ENCODE data around the gene ZIK1.

The ZIK1 gene

GRCh38 chr19:57572415-57572947 is 11.5 kb upstream of the ZIK1 start:
- in situ Hi-C loops (cut with MboI; ENCODE audit: low sequenced_read_pairs, unreplicated experiment) = no loop called here
- no peak for TF ChIP-seq CTCF (IDR thresholded peaks at IDR 0.05; ENCODE audit: borderline replicate concordance, control extremely low read depth, extremely low read depth, insufficient read depth, missing control alignments)
- DNase-seq (ENCODE audit: low spot score) = no peak

GRCh38 chr19:57576661-57577060 is 7.3 kb upstream of the ZIK1 start:
- in situ Hi-C loops (cut with MboI; ENCODE audit: low sequenced_read_pairs, unreplicated experiment) = no loop called here
- no peak for DNase-seq (ENCODE audit: low spot score)
- no peak for TF ChIP-seq CTCF (IDR thresholded peaks at IDR 0.05; ENCODE audit: borderline replicate concordance, control extremely low read depth, extremely low read depth, insufficient read depth, missing control alignments)

- peak; percentile 99 for DNase-seq (ENCODE audit: low spot score)
- in situ Hi-C loops (cut with MboI; ENCODE audit: low sequenced_read_pairs, unreplicated experiment) = no loop called here
- peak; percentile 33 for TF ChIP-seq CTCF (IDR thresholded peaks at IDR 0.05; ENCODE audit: borderline replicate concordance, control extremely low read depth, extremely low read depth, insufficient read depth, missing control alignments)
These were observed 5.3 kb upstream of the ZIK1 start, which contains the start of gene ZNF416 for GRCh38 chr19:57578487-57579205. Gene ZNF416 (minus strand): TSS chr19:57578911. CDS start chr19:57578704, 207 bp downstream.

GRCh38 chr19:57583104-57583520 is 833 bp upstream of the ZIK1 start:
- in situ Hi-C loops (cut with MboI; ENCODE audit: low sequenced_read_pairs, unreplicated experiment) = no loop called here
- TF ChIP-seq CTCF (IDR thresholded peaks at IDR 0.05; ENCODE audit: borderline replicate concordance, control extremely low read depth, extremely low read depth, insufficient read depth, missing control alignments) = no peak
- no peak for DNase-seq (ENCODE audit: low spot score)

GRCh38 chr19:57587529-57587928 is 3.6 kb downstream of the ZIK1 start:
- in situ Hi-C loops (cut with MboI; ENCODE audit: low sequenced_read_pairs, unreplicated experiment) = no loop called here

GRCh38 chr19:57599377-57599760 is 15.4 kb downstream of the ZIK1 start:
- no peak for DNase-seq (ENCODE audit: low spot score)
- TF ChIP-seq CTCF (IDR thresholded peaks at IDR 0.05; ENCODE audit: borderline replicate concordance, control extremely low read depth, extremely low read depth, insufficient read depth, missing control alignments) = no peak
- in situ Hi-C loops (cut with MboI; ENCODE audit: low sequenced_read_pairs, unreplicated experiment) = no loop called here

More at GRCh38 chr19:57587529-57587928, 3.6 kb downstream of the ZIK1 start:
- TF ChIP-seq CTCF (IDR thresholded peaks at IDR 0.05; ENCODE audit: borderline replicate concordance, control extremely low read depth, extremely low read depth, insufficient read depth, missing control alignments) = no peak
- no peak for DNase-seq (ENCODE audit: low spot score)

Measured in GM13976 (cell line).